GM12801 (cell line): ENCODE measurements around the gene KNL1.

Source experiments
- TF ChIP-seq, protein P1 (sequence below): IDR thresholded peaks from one replicate; pipeline ENCODE4 v1.5.1; 2011; ENCODE audit warnings: control low read depth; ENCODE audit not compliant: insufficient read length; ENCODE audit errors: extremely low read depth

The KNL1 gene

DNA sequence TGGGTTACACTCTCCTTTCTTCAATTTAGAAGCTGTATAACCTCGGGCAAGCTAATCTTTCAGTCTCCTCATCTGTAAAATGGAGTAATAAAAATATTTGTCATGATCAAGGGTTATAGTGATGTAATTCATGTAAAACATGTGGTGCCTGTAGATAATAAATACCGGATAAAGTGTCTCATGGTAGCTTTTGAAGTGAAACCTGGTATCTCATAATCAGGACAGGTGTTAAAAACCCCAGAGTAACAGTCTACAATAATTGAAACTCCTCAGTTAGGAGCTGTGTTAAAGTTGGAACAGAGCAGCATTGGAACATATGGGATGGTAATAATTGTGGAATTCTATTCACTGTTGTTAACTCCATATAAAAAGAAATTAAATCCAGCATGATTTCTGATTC lies 884 bp upstream of the KNL1 start:
- TF ChIP-seq, protein P1, sequence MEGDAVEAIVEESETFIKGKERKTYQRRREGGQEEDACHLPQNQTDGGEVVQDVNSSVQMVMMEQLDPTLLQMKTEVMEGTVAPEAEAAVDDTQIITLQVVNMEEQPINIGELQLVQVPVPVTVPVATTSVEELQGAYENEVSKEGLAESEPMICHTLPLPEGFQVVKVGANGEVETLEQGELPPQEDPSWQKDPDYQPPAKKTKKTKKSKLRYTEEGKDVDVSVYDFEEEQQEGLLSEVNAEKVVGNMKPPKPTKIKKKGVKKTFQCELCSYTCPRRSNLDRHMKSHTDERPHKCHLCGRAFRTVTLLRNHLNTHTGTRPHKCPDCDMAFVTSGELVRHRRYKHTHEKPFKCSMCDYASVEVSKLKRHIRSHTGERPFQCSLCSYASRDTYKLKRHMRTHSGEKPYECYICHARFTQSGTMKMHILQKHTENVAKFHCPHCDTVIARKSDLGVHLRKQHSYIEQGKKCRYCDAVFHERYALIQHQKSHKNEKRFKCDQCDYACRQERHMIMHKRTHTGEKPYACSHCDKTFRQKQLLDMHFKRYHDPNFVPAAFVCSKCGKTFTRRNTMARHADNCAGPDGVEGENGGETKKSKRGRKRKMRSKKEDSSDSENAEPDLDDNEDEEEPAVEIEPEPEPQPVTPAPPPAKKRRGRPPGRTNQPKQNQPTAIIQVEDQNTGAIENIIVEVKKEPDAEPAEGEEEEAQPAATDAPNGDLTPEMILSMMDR: no peak

DNA sequence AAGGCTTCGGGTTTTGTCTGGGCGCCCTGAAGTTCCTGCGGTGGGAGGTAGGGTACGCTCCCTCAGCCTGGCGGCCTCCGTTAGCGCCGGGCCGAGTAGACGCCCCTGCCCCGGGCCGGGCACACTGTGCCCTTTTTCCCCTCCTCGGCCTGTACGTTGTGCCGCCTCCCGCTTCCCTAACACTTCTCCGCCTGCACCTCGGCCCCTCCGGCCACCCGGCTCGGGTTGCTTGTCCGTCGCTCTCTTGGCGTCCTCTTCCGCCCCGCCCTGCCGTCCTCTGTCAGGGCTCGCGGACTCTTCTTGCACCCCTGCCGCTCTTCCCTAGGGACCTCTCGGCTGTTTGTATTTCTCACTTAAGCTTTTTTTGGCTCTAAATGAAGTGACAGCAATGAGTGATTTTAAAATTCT lies 384 bp downstream of the KNL1 start:
- TF ChIP-seq, protein P1: no peak

DNA sequence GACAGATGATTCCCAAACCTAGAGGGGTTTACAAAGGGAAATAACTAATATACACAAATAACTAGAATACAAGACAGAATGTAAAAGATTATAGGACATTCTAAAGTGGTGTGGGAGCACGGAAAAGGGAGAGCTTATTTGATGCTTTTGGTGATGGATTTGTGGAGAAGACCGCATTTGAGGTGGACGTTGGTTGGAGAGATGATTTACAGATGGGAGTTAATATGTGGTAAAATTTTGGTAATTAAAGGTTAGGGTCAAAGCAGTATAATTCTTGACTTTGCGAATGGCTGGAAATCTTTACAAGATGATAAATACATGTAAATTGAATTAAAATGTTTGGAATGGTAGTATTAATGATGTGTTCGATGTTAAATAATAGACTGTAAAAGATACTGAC lies 1.2 kb downstream of the KNL1 start:
- TF ChIP-seq, protein P1: no peak

DNA sequence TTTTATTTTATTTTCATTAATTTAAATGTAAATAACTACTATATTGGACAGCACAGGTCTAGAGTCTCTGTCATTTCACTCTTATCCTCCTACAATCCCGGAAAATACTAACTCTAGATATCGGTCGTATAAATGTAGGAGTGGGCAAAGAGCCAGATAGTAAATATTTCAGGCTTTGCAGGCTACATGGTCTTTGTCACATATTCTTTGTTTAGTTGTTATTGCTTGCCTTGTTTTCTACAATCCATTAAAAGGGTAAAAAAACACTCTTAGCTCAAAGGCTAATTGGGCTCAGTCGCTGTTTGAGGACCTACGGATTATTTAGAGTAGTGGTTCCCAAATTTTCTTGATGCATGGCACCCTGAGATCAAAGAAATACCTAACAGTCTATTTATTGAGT lies 1.7 kb downstream of the KNL1 start:
- TF ChIP-seq, protein P1: no peak

DNA sequence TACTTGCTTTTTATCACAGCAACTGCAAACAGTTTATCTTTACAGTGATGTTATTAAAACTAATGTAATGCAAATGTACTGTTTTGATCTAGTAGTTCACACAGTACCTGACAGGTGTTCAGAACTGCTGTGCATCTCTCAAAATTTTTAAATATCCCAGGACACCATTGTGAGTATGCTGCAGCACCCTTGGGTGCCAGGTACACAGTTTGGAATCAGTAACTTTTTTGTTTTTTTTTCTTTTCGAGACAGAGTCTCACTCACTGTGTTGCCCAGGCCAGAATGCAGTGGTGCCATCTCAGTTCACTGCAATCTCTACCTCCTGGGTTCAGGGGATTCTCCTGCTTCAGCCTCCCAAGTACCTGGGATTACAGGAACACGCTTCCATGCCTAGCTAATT lies 3.0 kb downstream of the KNL1 start:
- TF ChIP-seq, protein P1: no peak

DNA sequence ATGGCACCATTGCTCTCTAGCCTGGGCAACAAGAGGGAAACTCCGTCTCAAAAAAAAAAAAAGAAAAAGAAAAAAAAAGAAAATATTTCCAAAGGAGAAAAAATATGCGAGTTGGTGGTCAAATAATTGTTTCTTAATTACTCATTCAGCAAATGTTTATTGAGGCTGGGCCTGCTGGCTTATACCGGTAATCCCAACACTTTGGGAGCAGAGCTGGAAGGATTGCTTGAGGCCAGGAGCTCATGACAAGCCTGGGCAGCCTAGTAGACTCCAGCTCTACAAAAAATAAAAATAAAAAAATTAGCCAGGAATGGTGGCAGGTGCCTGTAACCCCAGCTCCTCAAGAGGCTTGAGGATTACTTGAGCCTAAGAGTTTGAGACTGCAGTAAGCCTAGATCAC lies 4.1 kb downstream of the KNL1 start:
- TF ChIP-seq, protein P1: no peak

DNA sequence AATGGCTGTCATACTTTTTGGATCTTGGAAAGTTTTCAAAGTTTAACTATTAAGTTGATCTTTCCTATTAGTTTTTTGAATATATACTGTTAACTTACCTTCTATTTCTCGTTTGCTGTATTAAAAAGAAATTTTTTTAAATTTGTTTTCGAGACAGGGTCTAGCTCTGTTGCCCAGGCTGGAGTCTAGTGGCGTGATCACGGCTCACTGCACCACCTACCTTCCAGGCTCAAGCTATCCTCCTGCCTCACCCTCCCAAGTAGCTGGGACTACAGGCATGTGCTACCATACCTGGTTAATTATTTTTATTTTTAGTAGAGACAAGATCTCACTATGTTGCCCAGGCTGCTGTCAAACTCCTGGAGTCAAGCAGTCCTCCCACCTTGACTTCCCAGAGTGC lies 4.6 kb downstream of the KNL1 start:
- TF ChIP-seq, protein P1: no peak

DNA sequence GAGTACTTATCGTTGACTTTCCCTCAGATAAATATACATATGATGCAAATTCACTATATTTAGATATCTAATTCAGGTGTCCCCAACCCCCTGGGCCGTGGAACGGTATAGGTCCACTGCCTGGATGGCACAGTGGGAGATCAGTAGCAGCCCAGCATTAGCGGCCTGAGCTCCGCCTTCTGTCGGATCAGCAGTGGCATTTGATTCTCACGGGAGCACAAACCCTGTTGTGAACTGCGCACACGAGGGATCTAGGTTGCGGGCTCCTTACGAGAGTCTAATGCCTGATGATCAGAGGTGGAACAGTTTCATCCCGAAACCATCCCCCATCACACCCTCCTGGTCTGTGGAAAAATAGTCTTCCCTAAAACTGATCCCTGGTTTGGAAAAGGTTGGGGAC lies 6.9 kb downstream of the KNL1 start:
- TF ChIP-seq, protein P1: no peak
